GM18858 (cell line): ENCODE data around the gene LUC7L3.

Experiments used
- ATAC-seq: cut with Tn5 transposase; IDR thresholded peaks from one replicate; pipeline ENCODE4 v1.9.1; 2021; ENCODE audit not compliant: unreplicated experiment

Gene LUC7L3

DNA sequence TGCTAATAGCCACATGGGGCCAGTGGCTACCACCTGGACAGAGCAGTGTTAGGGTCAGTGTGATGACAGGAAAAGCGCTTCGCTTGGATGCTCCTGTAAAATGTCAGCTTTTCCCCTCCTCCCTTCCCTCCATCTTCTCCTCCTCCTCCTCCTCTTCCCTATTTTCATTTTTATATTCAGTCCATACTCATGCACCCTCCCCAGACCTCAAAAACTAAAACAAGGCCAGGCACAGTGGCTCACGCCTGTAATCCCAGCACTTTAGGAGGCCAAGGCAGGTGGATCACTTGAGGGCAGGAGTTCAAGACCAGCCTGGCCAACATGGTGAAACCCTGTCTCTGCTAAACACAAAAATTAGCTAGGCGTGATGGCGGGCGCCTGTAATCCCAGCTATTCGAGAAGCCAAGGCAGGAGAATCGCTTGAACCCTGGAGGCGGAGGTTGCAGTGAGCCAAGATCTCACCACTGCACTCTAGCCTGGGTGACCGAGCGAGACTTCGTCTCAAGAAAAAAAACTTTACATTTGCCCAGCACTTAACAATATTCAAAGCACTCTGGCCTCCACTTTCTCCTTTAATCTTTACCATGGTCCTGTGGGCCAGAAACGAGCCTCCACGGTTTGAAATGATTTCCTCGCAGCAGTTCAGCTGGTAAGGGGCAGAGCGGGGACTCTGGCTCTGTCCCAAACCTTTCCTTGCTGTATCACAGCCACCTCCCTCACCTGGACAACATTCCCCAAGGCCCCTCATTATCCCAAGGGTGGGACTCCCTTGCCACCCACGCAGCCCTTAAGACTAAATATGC is 33.5 kb upstream of the LUC7L3 start:
- no peak for ATAC-seq

DNA sequence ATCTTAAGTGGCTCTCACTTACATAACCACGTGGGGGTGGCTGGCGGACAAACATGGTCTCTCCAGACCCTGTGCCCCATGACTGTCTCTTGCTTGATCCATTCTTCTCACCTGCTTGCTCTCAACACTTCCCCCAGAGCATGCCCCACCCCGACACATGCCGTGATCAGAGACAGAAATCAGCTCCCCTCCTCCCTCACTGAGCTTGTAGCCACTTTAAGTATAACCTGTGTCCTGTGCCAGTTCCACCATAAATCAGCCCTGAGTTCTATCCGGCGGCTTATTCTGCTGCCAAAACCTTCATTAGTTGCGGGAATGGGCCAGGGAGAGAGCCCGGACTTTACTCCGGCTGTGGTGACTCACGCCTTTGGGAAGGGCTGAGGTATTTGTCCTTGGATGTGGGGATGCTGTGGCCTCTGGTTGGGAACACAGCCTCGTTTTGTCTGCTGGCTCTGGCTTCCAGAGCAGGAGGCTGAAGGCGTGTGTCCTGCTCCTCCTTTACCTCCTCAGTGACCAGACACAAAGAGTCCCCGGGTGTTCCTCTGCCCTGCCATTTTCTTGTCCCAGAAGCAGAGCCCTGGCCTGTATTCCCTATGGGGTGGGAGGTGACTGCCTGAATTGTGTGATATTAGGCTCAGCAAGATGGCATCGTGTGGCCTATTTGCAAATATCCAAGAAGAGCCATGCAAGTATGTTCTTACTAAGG is 32.8 kb upstream of the LUC7L3 start:
- ATAC-seq: no peak

DNA sequence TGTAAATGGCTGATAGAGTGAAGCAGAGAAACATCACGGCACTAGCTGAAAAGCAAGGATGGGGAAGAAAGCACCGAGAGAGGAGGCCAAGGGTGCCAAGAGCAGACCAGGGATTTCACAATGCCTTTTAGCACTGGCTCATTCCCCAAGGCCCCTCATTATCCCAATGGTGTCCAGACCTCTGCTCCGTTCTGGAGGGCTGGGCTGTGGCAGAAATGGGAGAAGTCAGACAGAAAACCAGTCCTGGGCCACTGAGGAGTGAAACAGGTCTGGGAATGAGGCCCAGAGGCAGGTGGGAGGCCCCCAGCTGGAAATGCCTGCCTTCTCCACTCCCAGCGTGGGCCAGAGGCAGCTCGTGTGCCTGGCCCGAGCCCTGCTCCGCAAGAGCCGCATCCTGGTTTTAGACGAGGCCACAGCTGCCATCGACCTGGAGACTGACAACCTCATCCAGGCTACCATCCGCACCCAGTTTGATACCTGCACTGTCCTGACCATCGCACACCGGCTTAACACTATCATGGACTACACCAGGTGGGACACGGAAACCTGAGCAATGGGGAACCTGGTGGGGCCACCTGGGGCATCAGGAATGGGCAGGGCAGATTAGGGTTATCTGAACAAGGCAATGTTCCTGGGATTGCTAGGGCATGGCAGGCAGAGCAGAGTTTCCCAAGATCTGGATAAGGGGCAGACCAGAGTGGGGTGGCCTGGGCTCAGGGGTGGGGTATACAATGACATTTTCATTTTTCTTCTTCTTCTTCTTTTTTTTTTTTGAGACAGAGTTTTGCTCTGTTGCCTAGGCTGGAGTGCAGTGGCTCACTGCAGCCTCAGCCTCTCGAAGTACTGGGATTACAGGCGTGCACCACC is 32.0 kb upstream of the LUC7L3 start:
- ATAC-seq: no peak

- ATAC-seq: no peak
Measured at GRCh38 chr17:50688245-50688644, 31.2 kb upstream of the LUC7L3 start.

GRCh38 chr17:50689251-50689650 is 30.2 kb upstream of the LUC7L3 start:
- ATAC-seq: no peak

- ATAC-seq: no peak
Measured at GRCh38 chr17:50689956-50690886, 29.2 kb upstream of the LUC7L3 start.

GRCh38 chr17:50690887-50691549 is 28.4 kb upstream of the LUC7L3 start:
- ATAC-seq: no peak

GRCh38 chr17:50691550-50692447 is 27.6 kb upstream of the LUC7L3 start:
- ATAC-seq: no peak

DNA sequence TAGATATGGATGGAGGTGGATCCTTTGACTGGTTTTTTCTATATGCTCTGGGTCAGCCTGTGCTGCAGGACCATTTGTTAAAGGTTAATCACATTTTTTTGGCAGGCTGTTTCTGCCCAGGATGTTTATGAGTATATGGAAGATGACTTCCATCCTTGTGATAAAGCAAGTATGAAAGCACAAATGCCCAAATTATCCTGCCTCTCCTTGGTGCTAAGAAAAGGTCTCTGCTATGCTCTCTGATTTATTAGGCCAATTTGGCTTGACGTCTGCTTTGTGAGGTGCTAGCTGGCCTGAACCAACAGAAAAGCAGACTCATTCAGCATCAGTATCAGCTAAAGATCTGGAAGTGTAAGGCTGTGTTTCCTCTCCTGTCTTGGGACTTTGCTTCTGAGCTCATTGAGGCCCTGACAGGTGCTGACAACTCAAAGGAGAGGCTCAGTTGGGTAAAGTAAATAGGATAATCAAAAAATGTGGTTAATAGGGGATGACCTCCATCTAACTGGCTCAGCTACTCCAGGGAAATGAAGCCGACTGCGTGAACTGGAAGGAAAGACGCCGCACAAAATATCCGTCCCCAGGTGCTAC is 26.9 kb upstream of the LUC7L3 start:
- no peak for ATAC-seq

DNA sequence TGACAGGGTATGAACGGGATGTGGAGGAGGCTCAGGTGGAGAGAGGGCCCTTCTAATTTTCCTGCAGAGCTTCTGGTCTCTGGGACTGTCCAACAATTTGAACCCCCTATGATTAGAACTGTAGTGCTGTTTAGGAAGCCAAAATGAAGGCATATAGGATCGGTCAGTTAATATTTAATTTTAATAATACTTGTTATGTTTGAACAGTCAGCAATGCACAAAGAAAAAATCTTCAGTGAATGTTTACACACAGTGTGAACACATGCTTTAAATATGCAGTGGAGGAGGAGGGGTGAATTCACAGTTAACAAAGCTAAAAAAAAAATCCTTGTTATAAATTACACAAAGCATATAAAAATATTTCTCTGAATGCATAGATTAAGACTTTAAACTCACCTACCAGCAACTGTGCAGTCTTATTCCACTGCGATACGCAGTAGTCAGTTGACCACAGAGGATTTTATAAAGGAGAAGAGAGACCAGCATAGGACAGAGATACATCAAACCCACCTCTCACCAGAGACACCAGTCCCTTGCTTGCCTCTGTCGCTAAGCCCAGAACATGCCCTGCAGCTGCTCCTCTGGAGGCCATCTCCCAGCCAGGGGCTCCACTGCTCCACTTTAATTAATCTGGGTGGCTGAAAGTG is 26.2 kb upstream of the LUC7L3 start:
- ATAC-seq: no peak

DNA sequence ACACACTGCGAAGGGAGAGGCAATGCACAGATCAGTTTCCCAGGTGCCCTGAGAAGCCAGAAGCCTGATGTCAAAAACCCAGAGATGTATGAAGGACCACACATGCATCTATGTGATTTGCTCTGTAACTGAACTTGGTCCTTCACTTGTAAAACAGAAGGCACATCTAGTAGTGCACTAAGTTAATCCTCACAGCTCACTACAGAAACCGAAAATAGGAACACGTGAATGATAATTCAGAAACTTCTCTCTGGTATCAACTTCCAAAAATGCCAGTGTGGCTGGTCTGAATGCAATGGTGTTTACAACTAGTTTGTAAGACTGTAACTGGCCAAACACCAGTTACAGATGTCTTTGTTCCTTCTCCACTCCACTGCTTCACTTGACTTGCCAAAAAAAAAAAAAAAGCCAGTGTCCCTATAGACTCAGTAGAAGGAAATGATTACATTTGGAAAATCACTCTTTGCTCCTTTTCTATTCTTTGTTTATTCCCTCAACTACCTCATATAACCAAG is 23.0 kb upstream of the LUC7L3 start:
- ATAC-seq: no peak

GRCh38 chr17:50697062-50697461 is 22.3 kb upstream of the LUC7L3 start:
- ATAC-seq: no peak

DNA sequence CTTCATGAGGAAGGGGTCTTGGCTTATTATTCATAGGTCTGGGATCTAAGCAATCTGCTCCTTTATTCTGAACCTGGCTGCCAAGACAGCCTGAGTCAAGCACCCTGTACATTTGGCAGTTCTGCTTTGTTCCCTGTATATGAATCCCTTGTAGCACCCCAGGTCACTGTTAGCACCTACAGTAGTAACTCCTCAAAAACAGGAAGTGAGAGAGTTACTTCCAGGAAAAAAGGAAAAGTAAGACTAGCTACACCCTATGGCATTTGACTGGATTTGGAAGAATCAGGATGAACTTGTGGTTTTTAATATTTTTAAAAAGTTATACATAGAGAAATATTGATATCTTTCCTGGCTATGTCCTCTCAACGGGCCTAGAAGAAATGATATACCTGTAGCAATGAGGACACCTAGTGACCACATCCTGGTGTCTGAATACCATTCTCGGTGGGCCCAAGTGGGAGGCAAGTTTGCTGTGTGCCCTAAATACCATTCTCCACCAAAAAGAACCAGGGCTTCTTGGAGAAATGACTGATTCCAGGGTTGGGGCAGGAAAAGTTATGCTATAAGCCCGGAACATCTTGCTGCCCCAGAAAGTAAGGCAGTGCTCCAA is 21.6 kb upstream of the LUC7L3 start:
- ATAC-seq: no peak

DNA sequence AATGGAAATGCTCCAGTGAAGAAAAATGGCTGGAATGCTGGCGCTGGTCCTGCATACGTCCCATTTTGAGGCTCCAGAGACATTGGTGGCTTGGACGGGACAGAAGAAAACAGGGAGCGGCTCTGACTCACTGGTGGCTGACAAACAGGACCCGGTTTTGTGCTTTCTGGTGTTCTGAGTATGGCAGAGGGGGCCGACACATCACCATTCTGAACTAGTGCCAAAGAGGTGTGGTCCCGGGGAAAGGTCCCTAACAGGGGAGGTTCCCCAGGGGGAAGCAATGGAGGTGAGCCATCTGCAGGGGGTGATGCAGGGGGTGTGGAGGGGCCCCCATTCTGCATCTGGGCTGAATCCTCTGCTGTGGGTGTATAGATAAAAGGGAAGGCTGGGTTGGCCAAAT is 20.0 kb upstream of the LUC7L3 start:
- ATAC-seq: no peak

- ATAC-seq: no peak
Measured at GRCh38 chr17:50703162-50703561, 16.2 kb upstream of the LUC7L3 start.

DNA sequence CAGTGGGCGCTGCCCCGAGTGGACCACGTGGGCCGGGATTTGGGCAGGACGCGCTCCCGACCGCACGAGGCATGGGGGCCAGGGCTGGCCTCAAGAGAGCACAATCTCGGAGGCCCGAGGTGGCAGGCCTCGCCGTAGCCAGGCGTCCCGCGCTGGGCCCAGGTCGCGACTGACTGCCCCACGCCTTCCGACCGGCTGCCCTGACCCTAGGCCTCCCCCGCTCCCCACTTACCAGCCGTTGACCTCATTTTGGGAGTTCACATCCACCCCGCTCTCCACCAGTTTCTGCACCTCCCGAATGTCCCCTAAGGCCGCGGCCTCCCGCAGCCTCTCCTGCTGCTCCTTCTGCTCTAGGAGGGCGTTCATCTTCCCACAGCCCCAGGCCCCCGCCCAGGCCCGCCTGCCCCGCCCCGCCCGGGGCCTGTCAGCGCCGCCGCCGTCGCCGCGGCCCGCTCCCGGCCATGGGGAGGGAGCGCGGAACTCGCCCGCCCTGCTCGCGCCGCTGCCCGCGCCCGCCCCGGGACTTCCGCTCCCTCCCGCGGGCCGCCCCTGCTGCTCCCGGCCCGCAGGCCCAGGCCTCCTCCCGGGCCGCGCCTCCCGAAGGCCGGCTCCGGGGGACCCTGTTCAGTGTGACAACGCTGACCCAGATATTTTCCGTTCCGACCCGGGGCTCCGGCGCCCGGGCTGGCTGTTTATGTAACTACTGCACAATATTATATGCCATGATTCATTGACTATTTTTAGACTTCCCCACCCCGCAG is 11.9 kb upstream of the LUC7L3 start, which contains the start of gene ANKRD40:
ANKRD40 (minus strand) TSS at position 626 of the 761 bp plus-strand sequence; CDS start at position 366, 260 bp downstream.
- peak; percentile 76 for ATAC-seq
